Measurements from ENCODE around the gene PWWP2B.

DNA sequence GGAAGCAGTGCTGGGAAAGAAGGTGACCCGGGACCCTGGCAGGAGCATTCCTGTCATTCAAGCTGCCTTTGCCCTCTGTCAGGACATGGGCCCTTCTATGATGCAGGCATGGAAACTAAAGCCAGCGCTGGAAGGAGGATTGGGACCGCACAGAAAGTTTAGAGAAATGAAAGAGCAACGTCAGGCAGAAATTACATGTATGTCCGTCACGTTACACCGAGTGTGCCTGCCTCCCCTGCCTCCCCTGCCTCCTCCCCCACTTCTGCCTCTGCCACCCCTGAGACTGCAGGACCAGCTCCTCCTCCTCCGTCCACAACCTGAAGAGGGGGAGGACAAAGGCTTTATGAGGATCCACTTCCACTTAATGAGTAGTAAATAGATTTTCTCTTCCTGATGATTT, 13.9 kb upstream of the PWWP2B start:
- TF ChIP-seq, protein P1, sequence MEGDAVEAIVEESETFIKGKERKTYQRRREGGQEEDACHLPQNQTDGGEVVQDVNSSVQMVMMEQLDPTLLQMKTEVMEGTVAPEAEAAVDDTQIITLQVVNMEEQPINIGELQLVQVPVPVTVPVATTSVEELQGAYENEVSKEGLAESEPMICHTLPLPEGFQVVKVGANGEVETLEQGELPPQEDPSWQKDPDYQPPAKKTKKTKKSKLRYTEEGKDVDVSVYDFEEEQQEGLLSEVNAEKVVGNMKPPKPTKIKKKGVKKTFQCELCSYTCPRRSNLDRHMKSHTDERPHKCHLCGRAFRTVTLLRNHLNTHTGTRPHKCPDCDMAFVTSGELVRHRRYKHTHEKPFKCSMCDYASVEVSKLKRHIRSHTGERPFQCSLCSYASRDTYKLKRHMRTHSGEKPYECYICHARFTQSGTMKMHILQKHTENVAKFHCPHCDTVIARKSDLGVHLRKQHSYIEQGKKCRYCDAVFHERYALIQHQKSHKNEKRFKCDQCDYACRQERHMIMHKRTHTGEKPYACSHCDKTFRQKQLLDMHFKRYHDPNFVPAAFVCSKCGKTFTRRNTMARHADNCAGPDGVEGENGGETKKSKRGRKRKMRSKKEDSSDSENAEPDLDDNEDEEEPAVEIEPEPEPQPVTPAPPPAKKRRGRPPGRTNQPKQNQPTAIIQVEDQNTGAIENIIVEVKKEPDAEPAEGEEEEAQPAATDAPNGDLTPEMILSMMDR (IDR thresholded peaks at IDR 0.05), result no peak
- TF ChIP-seq, protein P2, sequence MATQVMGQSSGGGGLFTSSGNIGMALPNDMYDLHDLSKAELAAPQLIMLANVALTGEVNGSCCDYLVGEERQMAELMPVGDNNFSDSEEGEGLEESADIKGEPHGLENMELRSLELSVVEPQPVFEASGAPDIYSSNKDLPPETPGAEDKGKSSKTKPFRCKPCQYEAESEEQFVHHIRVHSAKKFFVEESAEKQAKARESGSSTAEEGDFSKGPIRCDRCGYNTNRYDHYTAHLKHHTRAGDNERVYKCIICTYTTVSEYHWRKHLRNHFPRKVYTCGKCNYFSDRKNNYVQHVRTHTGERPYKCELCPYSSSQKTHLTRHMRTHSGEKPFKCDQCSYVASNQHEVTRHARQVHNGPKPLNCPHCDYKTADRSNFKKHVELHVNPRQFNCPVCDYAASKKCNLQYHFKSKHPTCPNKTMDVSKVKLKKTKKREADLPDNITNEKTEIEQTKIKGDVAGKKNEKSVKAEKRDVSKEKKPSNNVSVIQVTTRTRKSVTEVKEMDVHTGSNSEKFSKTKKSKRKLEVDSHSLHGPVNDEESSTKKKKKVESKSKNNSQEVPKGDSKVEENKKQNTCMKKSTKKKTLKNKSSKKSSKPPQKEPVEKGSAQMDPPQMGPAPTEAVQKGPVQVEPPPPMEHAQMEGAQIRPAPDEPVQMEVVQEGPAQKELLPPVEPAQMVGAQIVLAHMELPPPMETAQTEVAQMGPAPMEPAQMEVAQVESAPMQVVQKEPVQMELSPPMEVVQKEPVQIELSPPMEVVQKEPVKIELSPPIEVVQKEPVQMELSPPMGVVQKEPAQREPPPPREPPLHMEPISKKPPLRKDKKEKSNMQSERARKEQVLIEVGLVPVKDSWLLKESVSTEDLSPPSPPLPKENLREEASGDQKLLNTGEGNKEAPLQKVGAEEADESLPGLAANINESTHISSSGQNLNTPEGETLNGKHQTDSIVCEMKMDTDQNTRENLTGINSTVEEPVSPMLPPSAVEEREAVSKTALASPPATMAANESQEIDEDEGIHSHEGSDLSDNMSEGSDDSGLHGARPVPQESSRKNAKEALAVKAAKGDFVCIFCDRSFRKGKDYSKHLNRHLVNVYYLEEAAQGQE (IDR thresholded peaks at IDR 0.05; ENCODE audit: insufficient read depth in 1 of 2, low read depth in 2 of 2, low read length in 1 of 2), result no peak
- no peak for TF ChIP-seq TCF7L2 (IDR thresholded peaks at IDR 0.05; ENCODE audit: low read depth, low read length)
- no peak for TF ChIP-seq POLR2AphosphoS5 (IDR thresholded peaks at IDR 0.05; ENCODE audit: low read depth, low read length)
- no peak for TF ChIP-seq SIN3A (IDR thresholded peaks at IDR 0.05; ENCODE audit: borderline replicate concordance, insufficient read depth, low read depth, low read length)

Data from Panc1 (cell line).